Left ventricle myocardium inferior (tissue), 1 donor: ENCODE results near the gene SEC22C. TPM values are rescaled to one million over a fixed set of nuclear protein-coding genes. Genes with fewer than 3 reads are reported as not detected.
A peak's percentile ranks its signal among the peaks of the same experiment; 100 is the strongest.

Experiments used
- DNase-seq: peaks from one replicate; pipeline ENCODE4 v3.0.0-alpha.2; 2020
- H3K27ac ChIP-seq: fragments of 200-600 bp; replicated peaks from 2 replicates; pipeline ENCODE4 v1.8.0; 2021
- H3K27me3 ChIP-seq: fragments of 200-600 bp; 2 replicates; pipeline ENCODE4 v1.8.0; 2021; ENCODE audit warnings: low read depth
- H3K36me3 ChIP-seq: fragments of 200-600 bp; 2 replicates; pipeline ENCODE4 v1.8.0; 2021
- H3K4me1 ChIP-seq: fragments of 200-600 bp; 2 replicates; pipeline ENCODE4 v1.8.0; 2021
- H3K4me3 ChIP-seq: fragments of 200-600 bp; 2 replicates; pipeline ENCODE4 v1.8.0; 2021; ENCODE audit warnings: mild to moderate bottlenecking, moderate library complexity
- H3K9me3 ChIP-seq: fragments of 200-600 bp; replicated peaks from 2 replicates; pipeline ENCODE4 v1.8.0; 2021
- intact Hi-C: fragments of 100-400 bp; cut with micrococcal nuclease; formaldehyde crosslinking; loops from one replicate; pipeline ENCODE4 v1.11.0; 2022
- long read RNA-seq: library from polyadenylated mRNA; unstranded; transcript quantifications from one replicate; pipeline ENCODE4 v2.0.0, GENCODE V29; 2021
- total RNA-seq: library from RNA; stranded (reverse); fragmentation: NEBNext Ultra II Directional; extraction: Animal tissue kit (Norgen Biotek cat#: 25700); gene quantifications from one replicate; pipeline ENCODE4 v1.2.1, GENCODE V29; 2021
- TF ChIP-seq, protein P1 (sequence below): fragments of 200-600 bp; IDR thresholded peaks from 2 replicates; pipeline ENCODE4 v1.8.0; 2021; ENCODE audit warnings: antibody characterized with exemption, mild to moderate bottlenecking, borderline replicate concordance
- donor health status: DM: no; HTN: yes; CAD: no; lungs with severe emphysema.

Gene SEC22C, protein sequence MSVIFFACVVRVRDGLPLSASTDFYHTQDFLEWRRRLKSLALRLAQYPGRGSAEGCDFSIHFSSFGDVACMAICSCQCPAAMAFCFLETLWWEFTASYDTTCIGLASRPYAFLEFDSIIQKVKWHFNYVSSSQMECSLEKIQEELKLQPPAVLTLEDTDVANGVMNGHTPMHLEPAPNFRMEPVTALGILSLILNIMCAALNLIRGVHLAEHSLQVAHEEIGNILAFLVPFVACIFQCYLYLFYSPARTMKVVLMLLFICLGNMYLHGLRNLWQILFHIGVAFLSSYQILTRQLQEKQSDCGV
- 23.0 TPM for total RNA-seq
- long read RNA-seq, transcript SEC22C-202 (7 exons, 1,608 nt): major isoform, 7 of 29 reads
- long read RNA-seq, transcript SEC22C-201 (7 exons, 1,380 nt): major isoform, 7 of 29 reads
- long read RNA-seq, partial matches to known transcripts: 3 of 29 reads
- long read RNA-seq, other reads (novel, unspliced or antisense): 12 of 29 reads

DNA sequence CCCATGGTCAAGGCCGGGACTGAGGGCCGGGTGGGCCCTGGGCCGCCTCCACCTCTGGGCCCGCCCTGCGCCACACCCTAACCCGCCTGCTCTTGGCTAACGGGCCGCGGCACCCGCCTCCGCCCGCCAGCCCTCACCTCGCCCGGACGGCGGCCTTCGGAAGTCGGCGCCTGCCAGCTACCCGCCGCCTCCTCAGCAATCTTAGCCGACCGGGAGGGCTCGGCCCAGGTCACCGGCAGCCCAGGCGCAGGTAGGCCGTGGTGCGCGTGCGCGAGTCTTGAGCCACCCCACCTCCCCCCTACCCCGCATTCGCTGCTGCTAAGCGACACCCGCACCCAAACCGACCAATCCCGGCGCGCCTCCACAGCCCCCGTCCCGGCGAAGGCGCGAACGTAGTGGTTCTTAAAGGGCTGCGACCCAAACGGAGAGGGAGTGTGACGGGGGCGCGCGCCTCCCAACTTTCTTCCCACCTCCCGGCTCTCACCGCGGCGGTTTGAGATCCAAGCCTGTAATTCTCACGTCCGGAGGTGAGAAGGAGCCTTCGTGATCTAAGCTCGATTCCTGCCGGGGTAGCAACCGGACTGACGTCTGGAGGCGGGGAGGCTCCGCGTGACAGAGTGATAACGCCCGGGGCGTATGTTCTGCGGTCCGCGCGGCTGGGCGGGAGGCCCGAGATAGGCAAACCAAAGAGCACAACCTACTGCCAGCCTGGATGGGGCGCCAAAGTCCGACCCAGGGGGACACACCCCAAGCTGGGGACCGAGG is at the start of gene SEC22C:
SEC22C (minus strand) TSS at position 259 of the 765 bp plus-strand sequence. CDS start 12,921 bp downstream, outside the sequence.
- H3K9me3 ChIP-seq: no peaks in the 10 kb centered on the region
- peak within 1 kb of the TSS; percentile 89 for H3K4me3 ChIP-seq
- H3K36me3 ChIP-seq: no peaks in the 10 kb centered on the region
- H3K4me1 ChIP-seq: peaks cover 32% of the 10 kb centered on the region
- intact Hi-C loops: loop anchor here (10.0 kb wide), 1 partner anchor 173 kb away; no protein-coding TSS in a partner anchor
- no peaks in the 10 kb centered on the region for H3K27me3 ChIP-seq
- peak; percentile 95 for DNase-seq
- peak within 1 kb of the TSS; percentile 91 for H3K27ac ChIP-seq
- TF ChIP-seq, protein P1, sequence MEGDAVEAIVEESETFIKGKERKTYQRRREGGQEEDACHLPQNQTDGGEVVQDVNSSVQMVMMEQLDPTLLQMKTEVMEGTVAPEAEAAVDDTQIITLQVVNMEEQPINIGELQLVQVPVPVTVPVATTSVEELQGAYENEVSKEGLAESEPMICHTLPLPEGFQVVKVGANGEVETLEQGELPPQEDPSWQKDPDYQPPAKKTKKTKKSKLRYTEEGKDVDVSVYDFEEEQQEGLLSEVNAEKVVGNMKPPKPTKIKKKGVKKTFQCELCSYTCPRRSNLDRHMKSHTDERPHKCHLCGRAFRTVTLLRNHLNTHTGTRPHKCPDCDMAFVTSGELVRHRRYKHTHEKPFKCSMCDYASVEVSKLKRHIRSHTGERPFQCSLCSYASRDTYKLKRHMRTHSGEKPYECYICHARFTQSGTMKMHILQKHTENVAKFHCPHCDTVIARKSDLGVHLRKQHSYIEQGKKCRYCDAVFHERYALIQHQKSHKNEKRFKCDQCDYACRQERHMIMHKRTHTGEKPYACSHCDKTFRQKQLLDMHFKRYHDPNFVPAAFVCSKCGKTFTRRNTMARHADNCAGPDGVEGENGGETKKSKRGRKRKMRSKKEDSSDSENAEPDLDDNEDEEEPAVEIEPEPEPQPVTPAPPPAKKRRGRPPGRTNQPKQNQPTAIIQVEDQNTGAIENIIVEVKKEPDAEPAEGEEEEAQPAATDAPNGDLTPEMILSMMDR: peak; percentile 41

DNA sequence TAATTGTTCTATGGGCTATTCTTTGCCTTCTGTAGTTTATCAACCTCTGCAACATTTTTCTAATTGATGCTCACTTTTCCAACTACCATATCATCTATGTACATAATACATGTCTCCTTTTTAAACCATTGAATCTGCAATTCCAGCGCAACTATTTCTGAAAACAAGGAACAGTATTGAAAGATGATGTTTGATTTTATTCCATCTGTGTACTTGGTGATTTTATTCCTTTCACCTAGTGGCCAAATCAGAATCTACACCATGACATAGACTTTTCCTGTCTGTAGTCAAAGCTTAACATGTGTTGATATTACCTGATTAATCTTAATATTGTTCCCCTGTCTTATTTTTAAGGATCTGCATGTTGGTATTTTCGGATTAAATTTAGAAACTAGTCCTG is 31.7 kb upstream of the SEC22C start:
- intact Hi-C loops: no loop called here
- peaks cover 82% of the 10 kb centered on the region for H3K4me1 ChIP-seq
- H3K36me3 ChIP-seq: peaks cover 11% of the 10 kb centered on the region
- peak overlapping the region; percentile 79 for H3K27ac ChIP-seq
- TF ChIP-seq, protein P1: peak; percentile 63
- no peak overlapping the region for H3K4me3 ChIP-seq
- H3K27me3 ChIP-seq: no peaks in the 10 kb centered on the region
- H3K9me3 ChIP-seq: no peaks in the 10 kb centered on the region
- no peak for DNase-seq

DNA sequence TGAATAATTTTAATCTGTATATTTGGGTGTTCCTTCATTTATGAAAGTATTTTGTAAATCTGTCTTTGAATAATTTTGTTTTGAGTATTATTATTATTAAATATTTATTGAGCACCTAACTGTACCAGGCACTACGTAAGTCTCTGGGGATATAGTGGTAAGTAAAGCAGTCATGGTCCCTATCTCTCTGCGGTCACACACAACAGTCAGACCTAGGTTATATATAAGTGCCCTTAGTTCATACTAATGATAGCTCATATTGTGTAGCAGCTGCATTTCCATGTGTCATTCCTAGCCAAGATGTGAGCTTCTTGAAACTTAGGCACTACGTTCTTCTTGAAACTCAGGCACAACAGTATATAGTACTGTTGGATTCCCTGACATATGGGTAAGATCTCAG is 31.2 kb upstream of the SEC22C start:
- no peak for DNase-seq
- peaks cover 6% of the 10 kb centered on the region for H3K36me3 ChIP-seq
- no peaks in the 10 kb centered on the region for H3K9me3 ChIP-seq
- H3K27me3 ChIP-seq: no peaks in the 10 kb centered on the region
- no peak overlapping the region for H3K4me3 ChIP-seq
- peaks cover 87% of the 10 kb centered on the region for H3K4me1 ChIP-seq
- peak overlapping the region; percentile 79 for H3K27ac ChIP-seq
- intact Hi-C loops: no loop called here
- TF ChIP-seq, protein P1: no peak

DNA sequence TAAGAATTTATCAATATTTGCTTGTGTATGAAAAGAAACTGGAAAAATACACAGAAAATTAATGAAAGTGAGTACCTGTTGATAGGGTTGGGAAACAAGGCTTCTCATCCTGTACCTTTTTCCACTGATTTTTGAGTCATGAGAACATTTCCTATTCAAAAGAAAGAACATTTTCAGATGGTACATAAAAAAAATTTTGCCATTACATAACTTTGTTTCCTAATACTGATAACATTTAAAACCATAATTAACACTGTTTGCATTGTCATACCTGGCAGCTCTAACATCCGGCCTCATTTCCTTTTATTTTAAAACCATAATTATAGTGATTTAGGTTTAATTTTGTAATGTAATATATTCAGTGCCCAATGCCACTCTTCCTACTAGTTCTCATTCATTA is 30.4 kb upstream of the SEC22C start:
- Histone ChIP-seq H3K4me1 (peaks cover 88% of the 10 kb centered on the region), H3K4me3 (no peak overlapping the region), H3K27me3 (no peaks in the 10 kb centered on the region), H3K27ac (peak overlapping the region; percentile 79), H3K36me3 (no peaks in the 10 kb centered on the region), H3K9me3 (no peaks in the 10 kb centered on the region)
- TF ChIP-seq, protein P1: no peak
- intact Hi-C loops: no loop called here
- DNase-seq: no peak

DNA sequence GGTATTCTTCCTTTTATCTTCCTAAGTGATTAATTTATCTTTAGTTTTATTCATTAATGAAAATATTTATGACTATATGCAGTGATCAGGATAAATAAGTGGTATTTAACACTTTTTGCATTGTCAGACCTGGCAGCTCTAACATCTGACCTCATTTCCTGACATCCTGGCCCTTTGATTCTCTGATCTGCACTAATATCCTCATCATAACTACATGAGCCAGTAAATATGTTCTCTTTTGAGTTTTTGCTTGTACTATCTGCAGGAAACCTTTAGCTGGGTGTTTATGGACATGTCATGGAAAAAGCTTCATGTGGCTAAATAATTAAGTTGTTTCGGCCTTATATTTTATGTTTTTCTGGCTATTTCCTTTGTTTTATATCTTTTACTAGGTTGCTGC is 29.2 kb upstream of the SEC22C start:
- no peak for DNase-seq
- Histone ChIP-seq H3K27ac (peak overlapping the region; percentile 79), H3K36me3 (no peaks in the 10 kb centered on the region), H3K4me1 (peaks cover 90% of the 10 kb centered on the region), H3K27me3 (no peaks in the 10 kb centered on the region), H3K9me3 (no peaks in the 10 kb centered on the region), H3K4me3 (no peak overlapping the region)
- TF ChIP-seq, protein P1: no peak
- intact Hi-C loops: no loop called here
